Neural progenitor cell (in vitro differentiated cells): ENCODE results near the gene OMP. TPM values are rescaled to one million over a fixed set of nuclear protein-coding genes. Genes with fewer than 3 reads are reported as not detected.
A peak's percentile ranks its signal among the peaks of the same experiment; 100 is the strongest.

Source experiments
- DNase-seq: peaks from one replicate; pipeline ENCODE4 v3.0.0-alpha.2; 2016; ENCODE audit warnings: low spot score
- H2AFZ ChIP-seq: fragments of 200-600 bp; sonication (generic); replicated peaks from 2 replicates; pipeline ENCODE4 v1.6.1; 2016; ENCODE audit warnings: antibody characterized with exemption
- H3F3A ChIP-seq: fragments of 200-600 bp; sonication (generic); 2 replicates; pipeline ENCODE4 v1.6.1; 2016; ENCODE audit warnings: antibody characterized with exemption, low read depth
- H3K27ac ChIP-seq: fragments of 200-600 bp; sonication (generic); 2 replicates; pipeline ENCODE4 v1.5.1; 2016; ENCODE audit warnings: mild to moderate bottlenecking
- H3K27me3 ChIP-seq: fragments of 200-600 bp; sonication (generic); 2 replicates; pipeline ENCODE4 v1.6.1; 2016; ENCODE audit warnings: mild to moderate bottlenecking, moderate library complexity
- H3K36me3 ChIP-seq: fragments of 200-600 bp; sonication (generic); 2 replicates; pipeline ENCODE4 v1.5.1; 2016
- H3K4me1 ChIP-seq: fragments of 200-600 bp; sonication (generic); 2 replicates; pipeline ENCODE4 v1.6.1; 2016; ENCODE audit warnings: mixed run types
- H3K4me2 ChIP-seq: fragments of 200-600 bp; sonication (generic); 2 replicates; pipeline ENCODE4 v1.6.1; 2016
- H3K4me3 ChIP-seq: fragments of 200-600 bp; sonication (generic); 2 replicates; pipeline ENCODE4 v1.5.1; 2016
- H3K79me2 ChIP-seq: fragments of 200-600 bp; sonication (generic); 2 replicates; pipeline ENCODE4 v1.6.1; 2016; ENCODE audit warnings: low read depth
- H3K9ac ChIP-seq: fragments of 200-600 bp; sonication (generic); 2 replicates; pipeline ENCODE4 v1.6.1; 2016
- H3K9me3 ChIP-seq: fragments of 200-600 bp; sonication (generic); 2 replicates; pipeline ENCODE4 v1.5.1; 2016; ENCODE audit warnings: low read depth
- H4K20me1 ChIP-seq: fragments of 200-600 bp; sonication (generic); 2 replicates; pipeline ENCODE4 v1.6.1; 2016; ENCODE audit warnings: low read depth
- H3K27ac Mint-ChIP-seq: 3 replicates; pipeline ENCODE4 v1.8.0; 2021; ENCODE audit warnings: mixed read lengths
- H3K27me3 Mint-ChIP-seq: 2 replicates; pipeline ENCODE4 v1.8.0; 2022; ENCODE audit warnings: low read depth, mild to moderate bottlenecking, inconsistent platforms, moderate library complexity, mixed read lengths; ENCODE audit not compliant: insufficient read depth
- H3K36me3 Mint-ChIP-seq: 3 replicates; pipeline ENCODE4 v1.8.0; 2021; ENCODE audit warnings: mixed read lengths
- H3K4me1 Mint-ChIP-seq: 3 replicates; pipeline ENCODE4 v1.8.0; 2021; ENCODE audit warnings: mixed read lengths
- H3K4me3 Mint-ChIP-seq: 3 replicates; pipeline ENCODE4 v1.8.0; 2021; ENCODE audit warnings: mild to moderate bottlenecking, moderate library complexity, mixed read lengths
- H3K9me3 Mint-ChIP-seq: 3 replicates; pipeline ENCODE4 v1.8.0; 2020; ENCODE audit warnings: mixed read lengths
- CTCF ChIP-seq: fragments of 200-600 bp; sonication (generic); IDR thresholded peaks from 2 replicates; pipeline ENCODE4 v1.5.1; 2017; ENCODE audit warnings: antibody characterized with exemption, mild to moderate bottlenecking
- EZH2 ChIP-seq: fragments of 200-600 bp; sonication (generic); IDR thresholded peaks from 2 replicates; pipeline ENCODE4 v1.6.1; 2017; ENCODE audit warnings: antibody characterized with exemption, mild to moderate bottlenecking, moderate library complexity
- EZH2phosphoT487 ChIP-seq: fragments of 200-600 bp; sonication (generic); IDR thresholded peaks from 2 replicates; pipeline ENCODE4 v1.6.1; 2017; ENCODE audit warnings: antibody characterized with exemption
- total RNA-seq: library from RNA; depleted of rRNA; stranded (reverse); fragments of >200 nt; gene quantifications from 2 replicates; pipeline ENCODE4 v1.2.3, GENCODE V29; 2015; ENCODE audit warnings: low replicate concordance

The OMP gene
- total RNA-seq, 1 donor from 2014 or later = not detected

- TF ChIP-seq EZH2 (no peak), EZH2phosphoT487 (no peak), CTCF (no peak)
- Histone ChIP-seq H3K27ac (no peak overlapping the region), H3K79me2 (no peaks in the 10 kb centered on the region), H3K4me1 (peaks cover 13% of the 10 kb centered on the region), H3K9ac (no peak overlapping the region), H3K9me3 (no peaks in the 10 kb centered on the region), H2AFZ (no peak overlapping the region), H3K4me3 (peak overlapping the region; percentile 75), H3F3A (peaks cover 14% of the 10 kb centered on the region), H3K4me2 (peak overlapping the region; percentile 96), H4K20me1 (peaks cover 3% of the 10 kb centered on the region), H3K36me3 (no peaks in the 10 kb centered on the region), H3K27me3 (peaks cover 10% of the 10 kb centered on the region)
- H3K4me3 Mint-ChIP-seq = peak overlapping the region; percentile 90
- H3K9me3 Mint-ChIP-seq = no peaks in the 10 kb centered on the region
- H3K4me1 Mint-ChIP-seq = peaks cover 30% of the 10 kb centered on the region
- peaks cover 10% of the 10 kb centered on the region for H3K27me3 Mint-ChIP-seq
- DNase-seq = no peak
- no peaks in the 10 kb centered on the region for H3K36me3 Mint-ChIP-seq
- no peak overlapping the region for H3K27ac Mint-ChIP-seq
Measured at GRCh38 chr11:77067861-77068443, 34.7 kb upstream of the OMP start.

GRCh38 chr11:77068457-77069335 is 33.9 kb upstream of the OMP start:
- no peaks in the 10 kb centered on the region for H3K36me3 Mint-ChIP-seq
- H3K4me1 Mint-ChIP-seq = peaks cover 36% of the 10 kb centered on the region
- Histone ChIP-seq H3K4me2 (no peak overlapping the region), H3K27me3 (peaks cover 10% of the 10 kb centered on the region), H4K20me1 (peaks cover 3% of the 10 kb centered on the region), H3K9ac (no peak overlapping the region), H3F3A (peaks cover 14% of the 10 kb centered on the region), H3K36me3 (no peaks in the 10 kb centered on the region), H3K4me1 (peaks cover 13% of the 10 kb centered on the region), H3K79me2 (no peaks in the 10 kb centered on the region), H3K9me3 (no peaks in the 10 kb centered on the region), H2AFZ (no peak overlapping the region), H3K27ac (no peak overlapping the region), H3K4me3 (no peak overlapping the region)
- no peak for TF ChIP-seq CTCF
- no peak for TF ChIP-seq EZH2
- TF ChIP-seq EZH2phosphoT487 = no peak
- peaks cover 10% of the 10 kb centered on the region for H3K27me3 Mint-ChIP-seq
- no peak for DNase-seq
- H3K27ac Mint-ChIP-seq = no peak overlapping the region
- no peaks in the 10 kb centered on the region for H3K9me3 Mint-ChIP-seq
- peak overlapping the region; percentile 69 for H3K4me3 Mint-ChIP-seq

DNA sequence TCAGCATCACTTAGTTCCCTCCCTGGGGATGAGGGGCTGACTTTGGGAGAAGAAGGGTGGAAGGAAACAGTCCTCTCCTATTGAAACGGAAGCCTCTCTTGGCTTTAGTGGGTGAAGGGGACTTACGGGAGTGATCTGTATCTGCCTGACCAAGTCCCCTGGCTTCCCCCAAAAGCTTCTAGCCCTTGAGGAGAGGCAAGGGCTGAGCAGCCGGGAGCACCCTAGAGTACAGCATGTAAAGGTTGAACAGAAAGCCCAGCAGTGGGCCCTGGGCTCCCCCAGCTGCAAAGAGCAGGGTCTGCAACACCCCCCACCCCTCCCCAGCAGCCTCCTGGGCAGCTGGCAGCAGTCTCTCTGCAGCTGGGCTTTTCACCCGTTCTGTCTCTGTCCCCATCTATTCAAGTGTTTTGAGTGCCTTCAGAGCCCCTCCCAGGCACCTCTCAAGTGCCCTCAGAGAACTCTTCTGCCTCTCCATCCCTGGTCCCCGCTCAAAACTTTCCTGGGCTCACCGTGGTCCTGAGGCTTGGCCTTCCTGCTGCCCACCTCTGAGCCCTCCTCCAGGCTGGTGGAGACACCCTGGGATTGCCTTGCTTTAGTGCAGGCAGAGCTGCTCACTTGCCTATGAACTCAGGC is 33.2 kb upstream of the OMP start:
- Histone ChIP-seq H3K4me2 (no peak overlapping the region), H4K20me1 (peaks cover 3% of the 10 kb centered on the region), H3F3A (peaks cover 14% of the 10 kb centered on the region), H3K4me3 (no peak overlapping the region), H2AFZ (no peak overlapping the region), H3K36me3 (no peaks in the 10 kb centered on the region), H3K9me3 (no peaks in the 10 kb centered on the region), H3K9ac (no peak overlapping the region), H3K27ac (no peak overlapping the region), H3K4me1 (peaks cover 13% of the 10 kb centered on the region), H3K79me2 (no peaks in the 10 kb centered on the region), H3K27me3 (peaks cover 10% of the 10 kb centered on the region)
- Mint-ChIP-seq H3K4me3 (no peak overlapping the region), H3K27me3 (peaks cover 8% of the 10 kb centered on the region), H3K4me1 (peaks cover 40% of the 10 kb centered on the region), H3K9me3 (no peaks in the 10 kb centered on the region), H3K36me3 (no peaks in the 10 kb centered on the region), H3K27ac (no peak overlapping the region)
- TF ChIP-seq EZH2 (no peak), CTCF (no peak), EZH2phosphoT487 (no peak)
- DNase-seq = no peak
